GM12891 (cell line): ENCODE data around the gene RNU7-1.

Source experiments
- POLR2AphosphoS5 ChIP-seq: IDR thresholded peaks from 2 replicates; pipeline ENCODE4 v1.6.1; 2011; ENCODE audit warnings: low read depth, low read length, control low read depth
- TAF1 ChIP-seq: IDR thresholded peaks from 2 replicates; pipeline ENCODE4 v1.6.1; 2011; ENCODE audit warnings: low read depth, low read length, control low read depth

DNA sequence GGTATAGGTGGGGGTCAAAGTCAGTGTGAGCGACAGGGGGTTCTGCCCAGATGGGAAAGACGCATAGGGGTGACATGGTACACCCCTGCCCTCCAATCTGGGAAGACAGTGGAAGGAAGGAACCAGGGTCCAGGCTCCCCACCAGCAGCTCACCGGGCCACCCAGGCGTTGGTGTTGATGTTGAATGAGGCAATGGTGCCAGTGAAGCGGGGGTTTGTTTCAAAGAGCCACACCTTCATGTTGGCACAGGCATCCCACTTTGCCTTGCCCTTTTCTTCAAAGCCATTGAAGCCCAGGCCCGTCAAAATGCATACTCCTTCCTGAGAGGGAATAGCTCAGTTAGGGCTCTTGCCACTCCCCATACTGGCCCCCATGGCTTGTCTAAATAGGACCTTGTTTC lies 34.6 kb downstream of the RNU7-1 start:
- TF ChIP-seq POLR2AphosphoS5: no peak
- TF ChIP-seq TAF1: no peak
